HG03066 (cell line): ENCODE measurements around the gene SEMA7A.
"Not testable (repeated sequence)": the region's sequence is repeated elsewhere in the genome, so short reads cannot be mapped to it uniquely, and the experiment has no call there.

ENCODE experiments used
- ATAC-seq: cut with Tn5 transposase; IDR thresholded peaks from one replicate; pipeline ENCODE4 v1.9.1; 2021; ENCODE audit warnings: low read depth; ENCODE audit not compliant: unreplicated experiment

Gene SEMA7A, protein sequence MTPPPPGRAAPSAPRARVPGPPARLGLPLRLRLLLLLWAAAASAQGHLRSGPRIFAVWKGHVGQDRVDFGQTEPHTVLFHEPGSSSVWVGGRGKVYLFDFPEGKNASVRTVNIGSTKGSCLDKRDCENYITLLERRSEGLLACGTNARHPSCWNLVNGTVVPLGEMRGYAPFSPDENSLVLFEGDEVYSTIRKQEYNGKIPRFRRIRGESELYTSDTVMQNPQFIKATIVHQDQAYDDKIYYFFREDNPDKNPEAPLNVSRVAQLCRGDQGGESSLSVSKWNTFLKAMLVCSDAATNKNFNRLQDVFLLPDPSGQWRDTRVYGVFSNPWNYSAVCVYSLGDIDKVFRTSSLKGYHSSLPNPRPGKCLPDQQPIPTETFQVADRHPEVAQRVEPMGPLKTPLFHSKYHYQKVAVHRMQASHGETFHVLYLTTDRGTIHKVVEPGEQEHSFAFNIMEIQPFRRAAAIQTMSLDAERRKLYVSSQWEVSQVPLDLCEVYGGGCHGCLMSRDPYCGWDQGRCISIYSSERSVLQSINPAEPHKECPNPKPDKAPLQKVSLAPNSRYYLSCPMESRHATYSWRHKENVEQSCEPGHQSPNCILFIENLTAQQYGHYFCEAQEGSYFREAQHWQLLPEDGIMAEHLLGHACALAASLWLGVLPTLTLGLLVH

DNA sequence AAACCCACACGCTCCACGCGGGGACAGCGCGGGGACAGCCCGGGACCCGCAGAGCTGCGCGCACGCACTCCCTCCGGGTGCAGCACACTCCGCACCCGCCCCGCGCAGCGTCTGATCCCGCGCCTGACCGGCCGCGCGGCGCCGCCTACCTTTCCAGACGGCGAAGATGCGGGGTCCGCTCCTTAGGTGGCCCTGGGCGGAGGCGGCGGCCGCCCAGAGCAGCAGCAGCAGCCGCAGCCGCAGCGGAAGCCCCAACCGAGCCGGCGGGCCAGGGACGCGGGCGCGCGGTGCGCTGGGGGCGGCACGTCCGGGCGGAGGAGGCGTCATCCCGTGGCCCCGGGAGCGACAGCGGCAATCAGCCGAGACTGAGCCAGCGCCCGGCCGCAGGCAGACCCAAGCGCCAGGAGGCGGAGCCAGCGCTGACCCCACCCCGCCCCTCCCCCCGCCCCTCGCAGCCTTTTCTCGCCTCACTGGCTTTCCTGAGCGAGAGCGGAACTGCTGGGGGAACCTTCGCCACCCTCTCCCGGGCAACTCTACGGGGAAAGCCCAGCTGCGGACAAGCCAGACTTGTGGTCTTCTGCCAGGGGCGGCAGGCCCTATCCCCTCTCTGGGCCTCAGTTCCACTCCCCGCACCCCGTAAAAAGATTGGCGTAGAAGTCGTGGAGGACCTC lies at the start of gene SEMA7A:
TSS of gene SEMA7A (minus strand) at position 367 of the 671 bp plus-strand sequence. CDS start at position 327, 40 bp downstream.
- peak; percentile 61 for ATAC-seq

GRCh38 chr15:74482661-74483060 lies 48.9 kb upstream of the SEMA7A start:
- no peak for ATAC-seq

- ATAC-seq = not testable (repeated sequence)
These were observed 46.6 kb upstream of the SEMA7A start for GRCh38 chr15:74480364-74480763.

DNA sequence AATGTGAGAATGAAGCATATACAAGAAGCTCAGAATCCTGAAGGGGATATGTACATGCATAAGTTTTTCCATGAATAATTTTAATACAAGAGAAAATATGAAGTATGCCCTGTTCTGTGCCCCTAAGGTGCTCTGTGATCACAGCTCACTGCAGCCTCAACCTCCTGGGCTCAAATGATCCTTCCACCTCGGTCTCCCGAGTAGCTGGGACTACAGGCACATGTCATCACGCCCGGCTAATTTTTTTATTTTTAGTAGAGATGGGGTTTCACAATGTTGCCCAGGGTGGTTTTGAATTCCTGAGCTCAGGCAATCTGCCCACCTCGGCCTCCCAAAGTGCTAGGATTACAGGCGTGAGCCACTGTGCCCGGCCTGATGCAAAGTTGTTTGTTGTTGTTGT lies 37.9 kb upstream of the SEMA7A start:
- not testable (repeated sequence) for ATAC-seq

DNA sequence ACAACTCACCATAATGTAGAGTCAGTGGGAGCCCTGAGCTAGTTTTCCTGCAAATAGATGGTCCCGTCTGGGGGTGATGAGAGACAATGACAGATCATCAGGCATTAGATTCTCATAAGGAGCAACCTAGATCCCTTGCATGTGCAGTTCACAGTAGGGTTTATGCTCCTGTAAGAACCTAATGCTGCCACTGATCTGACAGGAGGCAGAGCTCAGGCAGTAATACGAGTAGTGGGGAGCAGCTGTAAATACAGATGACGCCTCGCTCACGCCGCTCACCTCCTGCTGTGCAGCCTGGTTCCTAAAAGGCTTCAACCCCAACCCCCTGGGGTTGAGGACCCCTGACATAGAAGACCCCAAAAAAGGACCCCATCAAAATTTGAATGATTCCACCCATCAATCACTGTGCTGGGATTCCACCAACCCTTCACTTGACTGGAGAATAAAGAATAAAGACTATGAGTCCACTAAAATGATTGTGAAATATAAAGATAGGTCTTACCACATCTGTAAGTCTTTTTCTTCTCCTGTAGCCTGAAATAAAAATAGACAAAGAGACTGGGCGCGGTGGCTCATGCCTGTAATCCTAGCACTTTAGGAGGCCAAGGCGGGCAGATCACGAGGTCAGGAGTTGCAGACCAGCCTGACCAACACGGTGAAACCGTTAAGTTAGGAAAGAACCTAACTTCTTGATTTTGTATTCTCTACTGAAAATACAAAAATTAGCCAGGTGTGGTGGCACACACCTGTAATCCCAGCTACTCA lies 37.1 kb upstream of the SEMA7A start:
- ATAC-seq = no peak

- no peak for ATAC-seq
These were observed 34.7 kb upstream of the SEMA7A start for GRCh38 chr15:74468341-74469032.

DNA sequence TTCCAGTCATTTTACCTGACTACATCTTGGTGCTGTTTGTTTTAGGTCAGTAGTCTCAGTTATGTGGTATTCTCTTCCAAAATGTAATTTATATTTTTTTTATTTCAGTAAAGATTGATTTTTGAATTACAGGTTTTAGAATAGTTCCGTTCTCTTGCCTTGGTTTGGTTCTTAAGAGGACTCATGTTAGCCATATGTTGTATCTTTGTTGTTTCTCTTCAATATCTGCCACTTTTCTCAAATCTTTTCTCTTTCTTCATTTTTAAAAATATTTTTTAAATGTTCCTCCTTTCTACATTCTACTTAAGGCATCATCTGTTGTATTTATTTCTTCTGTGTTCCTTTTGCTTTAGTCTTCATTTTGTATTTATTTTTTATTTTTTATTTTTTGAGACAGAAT lies 32.8 kb upstream of the SEMA7A start:
- no peak for ATAC-seq

DNA sequence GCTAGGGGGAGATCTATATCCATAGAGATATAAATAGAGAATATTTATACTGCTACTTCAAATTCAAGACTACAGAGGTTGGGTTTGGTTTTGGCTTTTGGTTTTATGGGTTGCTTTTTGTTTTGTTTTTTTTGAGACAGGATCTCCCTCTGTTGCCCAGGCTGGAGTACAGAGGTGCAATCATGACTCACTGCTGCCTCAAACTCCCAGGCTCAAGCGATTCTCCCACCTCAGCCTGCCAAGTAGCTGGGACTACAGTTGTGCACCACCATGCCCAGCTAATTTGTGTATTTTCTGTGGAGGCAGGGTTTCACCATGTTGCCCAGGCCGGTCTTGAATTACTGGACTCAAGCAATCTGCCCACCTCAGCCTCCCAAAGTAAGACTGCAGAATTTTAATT lies 31.1 kb upstream of the SEMA7A start:
- ATAC-seq = no peak

DNA sequence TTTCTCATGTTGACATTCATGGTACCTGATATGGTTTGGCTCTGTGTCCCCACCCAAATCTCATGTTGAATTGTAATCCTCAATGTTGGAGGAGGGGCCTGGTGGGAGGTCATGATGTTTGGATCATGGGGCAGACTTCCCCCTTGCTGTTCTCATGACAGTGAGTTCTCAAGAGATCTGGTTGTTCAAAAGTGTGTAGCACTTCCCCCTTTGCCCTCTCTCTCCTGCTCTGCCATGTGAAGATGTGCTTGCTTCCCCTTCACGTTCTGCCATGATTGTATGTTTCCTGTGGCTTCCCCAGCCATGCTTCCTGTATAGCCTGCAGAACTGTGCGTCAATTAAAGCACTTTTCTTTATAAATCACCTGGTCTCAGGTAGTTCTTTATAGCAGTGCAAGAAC lies 30.5 kb upstream of the SEMA7A start:
- ATAC-seq = no peak

GRCh38 chr15:74463634-74464033 lies 29.9 kb upstream of the SEMA7A start:
- ATAC-seq = no peak

- no peak for ATAC-seq
These were observed 28.2 kb upstream of the SEMA7A start for GRCh38 chr15:74461847-74462511.

DNA sequence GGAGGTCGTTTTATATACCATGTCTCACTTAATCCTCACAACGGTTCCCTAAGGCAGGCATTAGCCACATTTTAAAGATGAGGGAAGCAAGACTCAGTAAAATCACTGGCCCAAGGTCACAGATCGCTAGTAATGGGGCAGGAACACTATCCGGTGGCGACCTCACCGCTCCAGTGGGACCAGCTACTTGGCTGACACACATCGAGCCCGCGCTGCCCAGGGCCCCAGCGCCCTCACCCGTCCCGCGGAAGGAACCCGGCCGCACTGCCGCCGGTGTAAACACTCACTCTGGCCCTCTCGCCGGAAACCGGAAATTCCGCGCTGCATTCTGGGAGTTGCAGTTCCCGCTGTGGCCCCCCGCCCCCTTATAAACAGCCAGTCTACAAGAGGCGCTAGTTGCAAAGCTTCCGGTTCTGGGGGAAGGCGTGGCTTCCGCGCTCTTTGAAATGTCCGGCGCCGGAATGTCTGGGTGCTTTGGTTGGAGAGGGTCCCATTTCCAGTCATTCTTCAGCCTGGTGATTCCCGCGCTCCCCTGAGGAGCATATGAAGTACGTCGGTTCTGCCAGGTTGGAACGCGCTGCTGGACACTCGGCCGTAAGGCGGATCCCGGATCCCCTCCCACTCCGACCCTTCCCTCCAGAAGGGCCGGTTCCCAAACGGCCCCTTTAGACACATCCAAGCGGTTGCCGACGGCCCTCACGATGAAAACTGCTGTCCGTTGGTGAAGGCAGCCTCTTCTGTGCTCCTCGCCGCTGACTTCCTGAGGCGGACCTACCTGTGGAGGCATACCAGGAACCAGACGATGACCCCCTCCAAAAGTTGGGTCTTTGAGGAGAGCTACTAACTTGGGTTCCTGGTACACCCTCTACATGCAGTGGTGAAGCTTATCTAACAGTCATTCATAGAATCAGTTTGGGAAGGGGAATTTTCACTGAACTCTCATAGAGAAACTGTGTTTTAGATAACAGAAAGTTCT lies 27.4 kb upstream of the SEMA7A start, which contains the start of gene UBL7:
TSS of gene UBL7 (minus strand) at position 290 of the 976 bp plus-strand sequence. CDS start 2,293 bp downstream, outside the sequence.
- peak; percentile 83 for ATAC-seq

GRCh38 chr15:74460298-74460697 lies 26.5 kb upstream of the SEMA7A start:
- ATAC-seq = no peak

DNA sequence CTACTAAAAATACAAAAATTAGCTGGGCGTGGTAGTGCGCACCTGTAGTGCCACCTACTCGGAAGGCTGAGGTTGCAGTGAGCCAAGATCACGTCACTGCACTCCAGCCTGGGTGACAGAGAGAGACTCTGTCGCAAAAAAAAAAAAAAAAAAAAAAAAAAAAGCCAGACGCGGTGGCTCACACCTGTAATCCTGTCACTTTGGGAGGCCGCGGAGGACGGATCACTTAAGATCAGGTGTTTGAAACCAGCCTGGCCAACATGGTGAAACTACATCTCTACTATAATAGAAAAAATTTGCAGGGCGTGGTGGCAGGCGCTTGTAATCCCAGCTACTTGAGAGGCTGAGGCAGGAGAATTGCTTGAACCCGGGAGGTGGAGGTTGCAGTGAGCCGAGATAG lies 26.0 kb upstream of the SEMA7A start:
- ATAC-seq = not testable (repeated sequence)

DNA sequence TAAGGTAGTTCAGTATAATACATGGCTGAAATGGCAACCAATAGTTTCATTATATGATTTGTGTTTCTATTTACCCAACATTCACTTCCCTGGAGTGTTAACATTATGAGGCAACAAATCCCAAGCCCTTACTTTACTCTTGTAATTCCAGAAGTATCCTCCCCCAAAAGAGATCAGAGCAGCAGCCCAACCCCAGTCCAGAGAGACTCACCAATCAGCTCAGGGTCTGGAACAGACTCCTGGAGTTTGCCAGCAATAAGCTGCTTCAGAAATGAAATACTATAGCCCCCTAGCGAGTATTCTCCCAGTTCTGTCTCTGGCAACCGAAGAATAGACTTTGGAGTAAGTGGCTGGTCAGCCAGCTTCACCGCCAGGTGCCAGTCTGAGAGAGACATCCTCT lies 24.7 kb upstream of the SEMA7A start:
- no peak for ATAC-seq

DNA sequence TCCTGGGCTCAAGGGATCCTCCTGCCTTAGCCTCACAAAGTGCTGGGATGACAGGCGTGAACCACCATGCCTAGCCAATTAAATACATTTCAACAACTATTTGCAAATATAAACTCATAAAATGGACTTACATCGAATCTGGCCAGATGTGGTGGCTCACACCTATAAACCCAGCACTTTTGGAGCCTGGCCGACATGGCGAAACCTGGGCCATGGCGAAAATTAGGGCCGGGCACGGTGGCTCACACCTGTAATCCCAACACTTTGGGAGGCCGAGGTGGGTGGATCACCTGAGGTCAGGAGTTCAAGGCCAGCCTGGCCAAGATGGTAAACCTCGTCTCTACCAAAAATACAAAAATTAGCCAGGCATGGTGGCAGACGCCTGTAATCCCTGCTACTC lies 23.3 kb upstream of the SEMA7A start:
- not testable (repeated sequence) for ATAC-seq

GRCh38 chr15:74454764-74455500 lies 21.2 kb upstream of the SEMA7A start:
- ATAC-seq = no peak
